Left lung (tissue), 10 donors: Measurements from ENCODE around the gene RNF166. TPM values are rescaled to one million over a fixed set of nuclear protein-coding genes. Genes with fewer than 3 reads are reported as not detected.
A peak's percentile ranks its signal among the peaks of the same experiment; 100 is the strongest.

Experiments
- ATAC-seq: fragments of 200-7000 bp; cut with Tn5 transposase; one replicate; pipeline ENCODE4 v1.9.1; 2020; ENCODE audit warnings: moderate library complexity
- DNase-seq, 4 donors: peaks; one replicate each; pipeline ENCODE4 v3.0.0-alpha.2; 2013 to 2020
- H3K27ac ChIP-seq, 2 donors: fragments of 200-600 bp; sonication (generic) in 1 of 2; one replicate each; pipeline versions ENCODE4 v1.5.0 to v1.8.0; 2020 to 2021
- H3K27me3 ChIP-seq, 2 donors: fragments of 200-600 bp; sonication (generic) in 1 of 2; one replicate each; pipeline versions ENCODE4 v1.5.0 to v1.8.0; 2020 to 2021
- H3K36me3 ChIP-seq, 2 donors: fragments of 200-600 bp; sonication (generic) in 1 of 2; one replicate each; pipeline versions ENCODE4 v1.5.0 to v1.8.0; 2020 to 2021
- H3K4me1 ChIP-seq, 2 donors: fragments of 200-600 bp; one replicate each; pipeline ENCODE4 v1.8.0; 2021
- H3K4me3 ChIP-seq, 2 donors: fragments of 200-600 bp; sonication (generic) in 1 of 2; one replicate each; pipeline versions ENCODE4 v1.5.0 to v1.8.0; 2020 to 2021; ENCODE audit warnings: mild to moderate bottlenecking in 1 of 2
- H3K9me3 ChIP-seq, 2 donors: fragments of 200-600 bp; sonication (generic) in 1 of 2; one replicate each; pipeline versions ENCODE4 v1.5.0 to v1.8.0; 2020 to 2021
- CTCF ChIP-seq, 2 donors: fragments of 200-600 bp; sonication (generic) in 1 of 2; IDR thresholded peaks; one replicate each; pipeline versions ENCODE4 v1.5.0 to v1.8.0; 2021; ENCODE audit warnings: antibody characterized with exemption in 2 of 2
- intact Hi-C, 2 donors: fragments of 100-400 bp; cut with DNase I; formaldehyde crosslinking; loops; one replicate each; pipeline versions ENCODE4 v1.11.2 to v1.14.2; 2022
- polyA plus RNA-seq, 6 donors: library from polyadenylated mRNA; unstranded; fragments of 120-200 nt; gene quantifications; one replicate each; pipeline ENCODE4 v1.2.1, GENCODE V29; 2013; ENCODE audit not compliant: insufficient read length in 6 of 6
- total RNA-seq, 2 donors: library from RNA; stranded (reverse); fragmentation: NEBNext Ultra II Directional; extraction: Animal tissue kit (Norgen Biotek cat#: 25700); gene quantifications; one replicate each; pipeline ENCODE4 v1.2.1, GENCODE V29; 2021
- donor health status: DM: no; HTN: yes; CAD: no.
- donor health status: DM: no; HTN: no; CAD: no.

Gene RNF166
- total and polyA plus RNA-seq, 8 donors, result 14.8 to 54.0 (median 16.7) TPM

DNA sequence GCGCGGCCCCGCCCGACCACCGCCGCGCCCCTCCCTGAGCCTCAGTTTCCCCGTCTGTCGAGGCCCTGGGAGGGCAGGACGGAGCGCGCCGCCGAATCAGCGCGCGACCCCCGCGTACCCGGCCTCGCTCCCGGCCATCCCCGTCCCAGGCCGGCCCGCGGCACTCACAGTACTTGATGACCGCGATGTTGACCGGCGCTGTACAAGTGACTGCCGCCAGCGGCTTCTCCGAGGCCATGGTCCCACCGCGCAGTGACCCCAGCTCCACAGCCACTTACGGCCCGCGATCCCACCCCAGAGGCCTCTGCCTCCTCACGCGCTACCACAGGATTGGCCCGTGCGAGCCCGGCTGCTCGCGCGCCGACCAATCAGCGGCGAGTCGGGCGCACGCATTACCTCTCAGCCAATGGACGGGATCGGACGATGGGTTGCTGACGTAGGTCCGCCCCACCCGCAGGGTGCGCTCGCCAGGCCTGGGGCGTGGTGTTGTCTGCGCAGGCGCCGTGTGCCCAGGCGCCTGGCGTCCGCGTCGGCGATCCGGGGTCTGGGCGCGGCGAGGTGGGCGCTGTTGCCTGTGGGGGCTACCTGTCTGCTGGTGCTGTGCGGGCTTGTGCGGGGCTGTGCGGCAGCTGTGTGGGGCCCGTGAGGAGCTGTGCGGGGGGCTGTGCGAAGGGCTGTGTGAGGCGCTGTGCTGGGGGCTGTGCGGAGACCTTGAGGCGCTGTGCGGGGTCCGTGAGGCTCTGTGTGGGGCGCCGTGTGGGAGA lies 43.2 kb downstream of the RNF166 start, which contains the start of gene MVD:
Gene MVD, minus strand, starts transcription at position 249 of the 764 bp plus-strand sequence. Its CDS starts 11 bp downstream, at position 238.
- H3K27me3 ChIP-seq, result no peaks in the 10 kb centered on the region
- peak within 1 kb of the TSS; percentile 65 to 85 for H3K27ac ChIP-seq
- H3K9me3 ChIP-seq, result no peaks in the 10 kb centered on the region
- TF ChIP-seq CTCF (IDR thresholded peaks at IDR 0.05), result no peak
- peak within 1 kb of the TSS; percentile 97 to 98 for H3K4me3 ChIP-seq
- ATAC-seq (peak; percentile 98), DNase-seq (peak; percentile 95 to 99 (median 96))
- intact Hi-C loops, result no loop called here
- peaks cover 0 to 35% of the 10 kb centered on the region in 2 donors for H3K4me1 ChIP-seq
- peaks cover 0 to 11% of the 10 kb centered on the region in 2 donors for H3K36me3 ChIP-seq

DNA sequence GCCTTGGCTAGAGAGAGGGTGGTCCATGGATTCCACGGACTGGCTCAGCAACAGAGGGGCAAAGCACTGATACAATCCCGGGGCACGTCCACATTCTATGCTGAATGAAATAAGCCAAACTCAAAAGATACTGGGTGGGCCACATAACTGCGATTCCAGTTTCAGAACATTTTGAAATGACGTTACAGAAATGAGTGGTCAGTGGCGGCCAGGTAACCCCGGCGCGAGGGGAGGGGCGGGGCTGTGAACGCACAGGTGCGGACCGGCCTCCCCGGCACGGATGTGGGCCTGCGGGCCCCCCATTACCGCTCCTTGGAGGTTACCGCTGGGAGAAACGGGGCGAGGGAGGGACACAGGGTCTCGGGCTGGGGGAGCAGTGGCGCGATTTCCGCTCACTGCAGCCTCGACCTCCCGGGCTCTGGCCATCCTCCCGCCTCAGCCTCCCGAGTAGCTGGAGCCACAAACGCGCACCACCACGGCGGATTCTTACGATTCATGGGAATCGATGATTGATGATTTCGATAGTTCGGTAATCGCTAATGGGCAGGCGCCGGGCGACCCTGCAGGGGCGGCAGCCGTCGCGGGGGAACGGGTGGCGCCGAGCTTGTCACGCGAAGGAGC lies 43.9 kb downstream of the RNF166 start:
- peaks cover 0 to 18% of the 10 kb centered on the region in 2 donors for H3K36me3 ChIP-seq
- H3K27me3 ChIP-seq, result no peaks in the 10 kb centered on the region
- H3K4me3 ChIP-seq, result peak overlapping the region; percentile 97 to 98
- peak; percentile 11 for ATAC-seq
- H3K27ac ChIP-seq, result peak overlapping the region; percentile 65 to 85
- H3K9me3 ChIP-seq, result no peaks in the 10 kb centered on the region
- peak in 1 of 4 donors; percentile 82 for DNase-seq
- intact Hi-C loops, result no loop called here
- peaks cover 0 to 35% of the 10 kb centered on the region in 2 donors for H3K4me1 ChIP-seq
- no peak for TF ChIP-seq CTCF (IDR thresholded peaks at IDR 0.05)

DNA sequence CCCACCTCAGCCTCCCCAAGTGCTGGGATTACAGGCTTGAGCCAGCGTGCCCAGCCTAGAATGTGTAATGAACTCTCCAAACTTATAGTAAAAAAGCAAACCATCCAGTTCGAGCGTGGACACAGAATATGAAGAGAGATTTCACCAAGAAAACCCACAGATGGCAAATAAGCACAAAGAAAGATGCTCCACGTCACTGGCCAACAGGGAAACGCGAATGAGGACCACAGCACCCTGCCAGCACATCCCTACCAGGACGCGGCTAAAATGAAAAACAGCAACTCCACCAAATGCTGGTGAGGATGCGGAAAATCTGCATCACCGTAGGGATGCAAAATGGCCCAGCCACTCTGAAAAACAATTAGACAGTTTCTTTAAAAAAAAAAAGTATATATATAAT lies 44.7 kb downstream of the RNF166 start:
- no peak overlapping the region for H3K27ac ChIP-seq
- H3K9me3 ChIP-seq, result no peaks in the 10 kb centered on the region
- ATAC-seq (no peak), DNase-seq (no peak)
- H3K27me3 ChIP-seq, result no peaks in the 10 kb centered on the region
- peak overlapping the region in 1 of 2 donors; percentile 98 for H3K4me3 ChIP-seq
- peaks cover 0 to 35% of the 10 kb centered on the region in 2 donors for H3K4me1 ChIP-seq
- TF ChIP-seq CTCF (IDR thresholded peaks at IDR 0.05), result no peak
- intact Hi-C loops, result no loop called here
- peaks cover 0 to 27% of the 10 kb centered on the region in 2 donors for H3K36me3 ChIP-seq

DNA sequence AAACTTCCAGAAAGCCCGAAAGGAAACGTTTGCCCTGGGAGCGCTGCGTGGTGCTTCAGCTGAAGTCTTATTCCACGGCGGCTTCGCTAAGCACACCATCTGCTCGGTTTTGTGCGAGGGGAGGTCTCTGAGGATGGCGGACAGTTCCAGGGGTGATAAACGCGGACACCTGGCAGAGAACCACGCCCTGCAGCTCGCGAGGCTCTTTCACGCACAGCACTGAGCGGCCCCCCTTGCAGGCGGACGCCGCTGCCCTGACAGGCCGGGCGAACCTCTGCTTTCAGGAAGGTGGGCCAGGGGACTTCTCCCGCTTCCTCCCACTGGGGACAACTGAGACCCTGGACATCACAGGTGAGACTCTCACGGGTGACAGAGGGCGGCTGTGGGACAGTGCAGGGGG lies 47.0 kb downstream of the RNF166 start:
- H3K4me3 ChIP-seq, result no peak overlapping the region
- no peak overlapping the region for H3K27ac ChIP-seq
- no peaks in the 10 kb centered on the region for H3K9me3 ChIP-seq
- intact Hi-C loops, result no loop called here
- ATAC-seq (no peak), DNase-seq (no peak)
- no peaks in the 10 kb centered on the region for H3K27me3 ChIP-seq
- H3K36me3 ChIP-seq, result peaks cover 0 to 50% of the 10 kb centered on the region in 2 donors
- peaks cover 0 to 21% of the 10 kb centered on the region in 2 donors for H3K4me1 ChIP-seq
- TF ChIP-seq CTCF (IDR thresholded peaks at IDR 0.05), result no peak

GRCh38 chr16:88658714-88659113 lies 47.5 kb downstream of the RNF166 start:
- Histone ChIP-seq H3K36me3 (peaks cover 0 to 54% of the 10 kb centered on the region in 2 donors), H3K27ac (no peak overlapping the region)

More at GRCh38 chr16:88658714-88659113, 47.5 kb downstream of the RNF166 start:
- no peak overlapping the region for H3K4me3 ChIP-seq
- H3K4me1 ChIP-seq, result peaks cover 0 to 17% of the 10 kb centered on the region in 2 donors
- intact Hi-C loops, result no loop called here
- no peaks in the 10 kb centered on the region for H3K27me3 ChIP-seq
- ATAC-seq, result no peak
- DNase-seq, result no peak
- no peak for TF ChIP-seq CTCF (IDR thresholded peaks at IDR 0.05)
- H3K9me3 ChIP-seq, result no peaks in the 10 kb centered on the region
